ENCODE measurements around the gene IGF1.

IGF1 gene

GRCh38 chr12:102425109-102426039, 55.0 kb downstream of the IGF1 start:
- DNase-seq: no peak

- DNase-seq: no peak
Measured at GRCh38 chr12:102423462-102423861, 56.9 kb downstream of the IGF1 start.

GRCh38 chr12:102421802-102422583, 58.4 kb downstream of the IGF1 start:
- DNase-seq: no peak

GRCh38 chr12:102419094-102419764, 61.1 kb downstream of the IGF1 start:
- DNase-seq: no peak

GRCh38 chr12:102417055-102417454, 63.3 kb downstream of the IGF1 start:
- no peak for DNase-seq

GRCh38 chr12:102415515-102415914, 64.8 kb downstream of the IGF1 start:
- DNase-seq: no peak

- no peak for DNase-seq
Measured at GRCh38 chr12:102413396-102413795, 67.0 kb downstream of the IGF1 start.

- DNase-seq: no peak
Measured at GRCh38 chr12:102410511-102410910, 69.9 kb downstream of the IGF1 start.

GRCh38 chr12:102408487-102409297, 71.7 kb downstream of the IGF1 start:
- no peak for DNase-seq

GRCh38 chr12:102407776-102408486, 72.4 kb downstream of the IGF1 start:
- DNase-seq: peak; percentile 55

- no peak for DNase-seq
Measured at GRCh38 chr12:102406033-102406584, 74.3 kb downstream of the IGF1 start.

GRCh38 chr12:102401087-102401486, 79.3 kb downstream of the IGF1 start:
- DNase-seq: no peak

GRCh38 chr12:102399653-102400052, 80.7 kb downstream of the IGF1 start:
- no peak for DNase-seq

GRCh38 chr12:102396276-102396675, 84.1 kb downstream of the IGF1 start:
- no peak for DNase-seq

GRCh38 chr12:102394200-102394599, 86.2 kb downstream of the IGF1 start:
- DNase-seq: no peak

GRCh38 chr12:102390068-102390467, 90.3 kb downstream of the IGF1 start:
- no peak for DNase-seq

- DNase-seq: no peak
Measured at GRCh38 chr12:102388469-102388868, 91.9 kb downstream of the IGF1 start.

- DNase-seq: no peak
Measured at GRCh38 chr12:102385343-102385742, 95.0 kb downstream of the IGF1 start.

- DNase-seq: no peak
Measured at GRCh38 chr12:102379346-102380162, 100.8 kb downstream of the IGF1 start.

GRCh38 chr12:102376781-102377180, 103.6 kb downstream of the IGF1 start:
- no peak for DNase-seq

Measured in NCI-H226 (cell line).